ENCODE measurements around the gene DOK5. TPM values are rescaled to one million over a fixed set of nuclear protein-coding genes. Genes with fewer than 3 reads are reported as not detected.

Gene DOK5
- total and polyA plus RNA-seq, 2 of the 8 experiments (the other 6 are each of a cell fraction or from before 2014, with no cell fraction given) = 8.9 to 15.0 TPM

DNA sequence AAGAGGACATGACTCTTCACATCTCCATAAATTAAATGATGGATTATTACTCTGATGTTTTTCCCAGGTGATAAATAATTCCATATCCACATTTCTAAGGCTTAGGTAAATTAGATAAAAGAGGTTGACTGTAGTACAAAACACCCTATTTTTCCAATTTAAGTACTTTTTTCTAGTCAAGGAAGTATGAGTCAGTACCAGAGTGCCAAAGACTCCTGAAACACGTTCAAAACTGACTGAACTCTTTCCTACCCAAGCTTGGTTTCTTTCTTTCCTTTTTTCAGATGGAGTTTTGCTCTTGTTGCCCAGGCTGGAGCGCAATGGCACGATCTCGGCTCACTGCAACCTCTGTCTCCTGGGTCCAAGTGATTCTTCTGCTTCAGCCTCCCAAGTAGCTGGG lies 85.0 kb downstream of the DOK5 start:
- no peak for TF ChIP-seq TAF7 (optimal IDR thresholded peaks at IDR 0.05; ENCODE audit: borderline replicate concordance, low read depth, low read length)
- TF ChIP-seq CTBP2 (IDR thresholded peaks at IDR 0.05; ENCODE audit: borderline replicate concordance, insufficient read depth, insufficient read length, low read length) = no peak
- no peak for TF ChIP-seq POLR2AphosphoS5 (IDR thresholded peaks at IDR 0.05; ENCODE audit: low read depth, low read length)
- TF ChIP-seq ZNF274 (IDR thresholded peaks at IDR 0.05; ENCODE audit: borderline replicate concordance, extremely low read depth, low read length) = no peak
- no peak for TF ChIP-seq SP4 (IDR thresholded peaks at IDR 0.05; ENCODE audit: low read length)
- no peak for TF ChIP-seq JUN (IDR thresholded peaks at IDR 0.05; ENCODE audit: low read depth, low read length)
- TF ChIP-seq MAFK (IDR thresholded peaks at IDR 0.05; ENCODE audit: low read depth, low read length) = no peak
- no peak for TF ChIP-seq GTF2F1 (IDR thresholded peaks at IDR 0.05; ENCODE audit: borderline replicate concordance, low read depth, low read length)
- TF ChIP-seq TEAD4 (IDR thresholded peaks at IDR 0.05; ENCODE audit: low read depth, low read length) = no peak
- H3K14ac ChIP-seq (ENCODE audit: insufficient read length) = no peak overlapping the region
- H3K4me2 ChIP-seq (ENCODE audit: insufficient read depth in 1 of 2, low read depth in 2 of 2, low read length in 2 of 2) = no peak overlapping the region
- CTCF ChIA-PET (ENCODE audit: partially characterized antibody) = no interaction called here
- H4K20me1 ChIP-seq (replicated peaks in 1 of 2; ENCODE audit: control insufficient read depth in 1 of 2, insufficient read depth in 2 of 2, low read length in 2 of 2) = no peaks in the 10 kb centered on the region
- no peak overlapping the region for H2BK20ac ChIP-seq (ENCODE audit: low read length)
- no peak overlapping the region for H3K56ac ChIP-seq (replicated peaks; ENCODE audit: insufficient read length, low read depth, low read length)
- no peak overlapping the region for H3K9ac ChIP-seq (replicated peaks in 1 of 4; ENCODE audit: extremely low read depth in 1 of 4, low read depth in 3 of 4, low read length in 3 of 4)
- H3K18ac ChIP-seq (ENCODE audit: extremely low read depth, low read length) = no peak overlapping the region
- no peak for FAIRE-seq
- no peak overlapping the region for H3K27ac ChIP-seq (ENCODE audit: low read depth, low read length)
- no peak overlapping the region for H2BK120ac ChIP-seq (replicated peaks; ENCODE audit: low read depth, low read length)
- no peak overlapping the region for H4K8ac ChIP-seq (ENCODE audit: extremely low read depth, insufficient read depth, low read length)
- H3K4me1 ChIP-seq (replicated peaks in 1 of 4; ENCODE audit: control insufficient read depth in 3 of 4, insufficient read depth in 4 of 4, low read length in 3 of 4) = no peaks in the 10 kb centered on the region; a peak in 1 of 7 replicates
- no peak overlapping the region for H2AFZ ChIP-seq (ENCODE audit: low read length)
- H3K79me2 ChIP-seq (ENCODE audit: control insufficient read depth in 1 of 2, insufficient read depth in 2 of 2, low read length in 2 of 2) = no peaks in the 10 kb centered on the region
- H3K23me2 ChIP-seq (ENCODE audit: low read depth, low read length) = no peaks in the 10 kb centered on the region
- no peak overlapping the region for H3K23ac ChIP-seq (ENCODE audit: insufficient read length)
- POLR2A ChIA-PET (ENCODE audit: partially characterized antibody) = no interaction called here
- H3K79me1 ChIP-seq (ENCODE audit: low read depth, low read length) = no peaks in the 10 kb centered on the region
- no peak overlapping the region for H4K91ac ChIP-seq (replicated peaks; ENCODE audit: insufficient read length, low read length)
- no peak overlapping the region for H2BK12ac ChIP-seq (ENCODE audit: low read depth, low read length)
- no peaks in the 10 kb centered on the region for H3K9me3 ChIP-seq (ENCODE audit: insufficient read depth in 2 of 2, low read depth in 1 of 2, low read length in 1 of 2)
- H3K27me3 ChIP-seq (replicated peaks in 1 of 4; ENCODE audit: control insufficient read depth in 3 of 4, extremely low read depth in 1 of 4, insufficient read depth in 3 of 4, low read length in 3 of 4) = no peaks in the 10 kb centered on the region
- H4K5ac ChIP-seq (ENCODE audit: insufficient read length, low read depth, low read length) = no peak overlapping the region
- no peaks in the 10 kb centered on the region for H3K36me3 ChIP-seq (ENCODE audit: control insufficient read depth in 2 of 4, insufficient read depth in 4 of 4, low read length in 3 of 4)
- no peak overlapping the region for H3K4me3 ChIP-seq (ENCODE audit: extremely low read depth in 1 of 4, insufficient read depth in 2 of 4, low read depth in 3 of 4, low read length in 4 of 4)
- DNase-seq (ENCODE audit: low read depth in 1 of 2, low spot score in 2 of 2) = no peak
- H3K4ac ChIP-seq (replicated peaks; ENCODE audit: insufficient read length, low read depth, low read length) = no peak overlapping the region
- 95% methylated on average over 4 of the region's 4 CpGs; no CpG with 5 or more reads in 1 of the 2 experiments for WGBS, 2 experiments (ENCODE audit: extremely low coverage in 1 of 2, insufficient coverage in 1 of 2, insufficient read length in 1 of 2, insufficient replicate concordance in 2 of 2, low coverage in 1 of 2, low lambda C conversion rate in 2 of 2, missing lambda C conversion rate in 1 of 2)
- H2BK5ac ChIP-seq (ENCODE audit: low read depth, low read length) = no peak overlapping the region
- H2BK15ac ChIP-seq (ENCODE audit: low read length) = no peak overlapping the region
- H2AK5ac ChIP-seq (ENCODE audit: low read depth, low read length) = no peak overlapping the region
